GM21825 (cell line): Measurements from ENCODE around the gene PCBD1.

Experiments used
- ATAC-seq: cut with Tn5 transposase; IDR thresholded peaks from one replicate; pipeline ENCODE4 v1.9.1; 2021; ENCODE audit warnings: mild to moderate bottlenecking, moderate library complexity; ENCODE audit not compliant: unreplicated experiment

The PCBD1 gene

DNA sequence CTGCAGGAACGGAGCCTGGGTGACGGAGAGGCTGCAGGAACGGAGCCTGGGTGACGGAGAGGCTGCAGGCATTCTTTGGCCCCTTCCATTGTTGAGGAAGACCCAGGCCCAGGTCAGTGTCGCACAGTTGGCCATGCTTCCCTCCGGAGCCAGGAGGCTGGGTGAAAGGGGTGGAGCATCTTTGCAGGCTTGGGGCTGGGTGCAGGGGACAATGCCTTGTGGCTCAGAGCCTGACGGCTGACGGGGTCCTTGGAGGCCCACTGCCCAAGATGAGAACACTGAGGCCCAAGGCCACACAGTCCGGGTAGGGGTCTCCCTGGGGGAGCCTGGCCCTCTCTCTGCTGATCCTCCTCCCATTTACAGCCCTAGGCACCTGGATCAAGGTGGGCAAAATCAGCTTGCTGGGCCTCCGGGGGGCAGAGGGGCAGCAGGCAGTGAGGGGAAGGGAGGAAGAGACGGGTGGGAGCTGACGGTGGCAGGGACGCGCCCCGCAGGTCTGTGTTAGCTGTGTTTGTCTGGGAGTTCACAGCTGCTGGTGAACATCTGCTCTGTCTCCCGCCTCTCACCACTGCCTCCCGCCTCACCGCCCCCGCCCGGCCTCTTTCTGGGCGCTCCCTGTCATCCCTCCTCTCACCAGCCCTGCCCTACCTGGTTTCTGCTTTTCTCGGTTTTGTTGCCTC lies 30.6 kb upstream of the PCBD1 start:
- no peak for ATAC-seq

DNA sequence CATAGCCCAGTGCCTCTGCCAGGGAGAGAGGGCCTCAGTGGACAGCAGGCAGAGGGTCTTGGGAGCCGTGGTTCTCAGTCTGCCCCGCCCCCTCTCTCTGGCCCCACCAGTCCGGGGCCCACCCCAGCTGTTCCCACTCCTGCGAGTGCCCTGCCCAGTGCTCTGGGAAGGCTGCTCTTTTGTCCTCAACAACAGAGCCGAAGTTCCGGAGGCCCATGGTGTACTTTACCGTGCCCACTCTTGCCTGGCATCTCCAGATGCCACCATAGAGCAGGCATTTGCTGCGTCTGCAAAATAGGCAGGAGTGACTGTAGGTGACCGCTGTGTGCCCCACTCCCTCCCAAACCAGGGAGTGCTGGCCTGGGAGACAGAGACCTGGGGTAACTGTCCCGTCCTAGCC lies 29.3 kb upstream of the PCBD1 start:
- no peak for ATAC-seq

DNA sequence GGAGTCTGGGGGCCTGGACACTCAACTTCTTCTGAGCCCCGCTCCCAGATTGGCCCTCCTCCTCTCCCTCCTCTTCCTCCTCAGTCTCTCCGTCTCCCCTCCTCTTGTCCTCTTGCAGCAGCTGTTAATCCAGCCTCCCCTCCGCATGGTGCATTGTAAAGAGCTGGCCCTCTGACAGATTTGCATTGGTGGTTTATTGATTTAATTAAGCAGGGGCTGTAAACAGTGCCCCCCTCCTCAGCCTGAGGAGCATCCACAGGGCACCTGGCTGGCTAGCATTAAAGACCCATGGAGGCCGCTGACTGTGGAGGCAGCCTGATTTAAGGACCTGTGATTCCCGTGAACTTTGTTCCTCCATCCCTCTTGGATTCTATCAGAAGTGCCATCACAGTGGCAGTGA lies 28.9 kb upstream of the PCBD1 start:
- ATAC-seq: no peak

DNA sequence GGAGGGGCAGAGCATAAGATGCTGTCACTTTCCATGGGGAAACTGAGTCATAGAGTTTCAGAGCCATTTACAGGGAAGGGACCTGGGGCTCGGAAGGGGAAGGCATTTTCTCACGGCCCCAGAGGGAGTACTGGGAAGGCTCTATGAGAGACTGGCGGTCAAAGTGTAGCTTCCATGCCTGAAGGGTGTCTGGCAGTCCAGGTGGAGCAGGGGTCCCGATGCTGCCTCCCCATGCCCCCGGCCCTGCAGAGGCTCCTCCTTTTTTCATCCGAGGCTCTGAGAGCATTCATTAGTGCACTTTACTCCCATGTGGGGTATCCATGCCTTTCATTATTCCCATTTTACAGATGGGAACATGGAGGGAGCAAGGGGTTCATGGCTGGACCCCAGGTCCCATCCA lies 27.9 kb upstream of the PCBD1 start:
- no peak for ATAC-seq

DNA sequence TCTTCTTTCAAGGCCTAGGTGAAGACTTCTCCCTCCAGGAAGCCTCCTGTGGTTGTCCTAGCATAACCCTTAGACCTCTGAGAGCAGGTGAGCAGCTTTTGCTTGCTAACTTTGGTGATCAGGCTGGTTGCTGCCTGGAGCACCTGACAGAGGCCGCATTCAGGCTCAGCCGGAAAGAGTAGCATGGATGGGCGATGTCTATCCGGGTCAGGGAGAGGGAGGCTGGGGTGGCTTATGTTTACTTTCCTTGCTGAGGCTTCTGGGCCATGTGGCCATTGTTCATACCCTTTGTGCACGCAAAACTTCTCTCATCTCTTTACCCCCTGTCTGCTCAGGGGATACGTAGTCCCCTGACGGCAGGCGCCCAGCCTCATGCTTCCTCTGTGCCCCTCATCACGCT lies 27.4 kb upstream of the PCBD1 start:
- ATAC-seq: no peak

DNA sequence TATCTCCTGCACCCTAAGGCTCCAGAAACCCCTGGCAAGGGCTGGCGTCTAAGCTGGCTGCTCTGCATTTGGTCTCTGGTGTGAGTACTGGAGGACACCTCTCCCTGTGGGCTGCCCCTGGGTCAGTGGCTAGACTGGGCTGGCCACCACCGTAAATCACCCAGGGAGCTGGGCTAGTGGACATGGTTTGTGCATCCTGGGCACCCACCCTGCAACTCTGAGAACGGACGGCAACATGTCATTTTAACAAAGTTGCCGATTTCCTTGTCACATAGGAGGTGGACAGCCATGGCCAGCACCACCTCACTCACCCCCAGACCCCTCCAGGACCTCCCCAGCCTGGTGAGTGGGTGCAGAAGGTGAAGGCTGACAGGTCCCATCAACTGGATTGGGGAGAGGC lies 26.8 kb upstream of the PCBD1 start:
- no peak for ATAC-seq

DNA sequence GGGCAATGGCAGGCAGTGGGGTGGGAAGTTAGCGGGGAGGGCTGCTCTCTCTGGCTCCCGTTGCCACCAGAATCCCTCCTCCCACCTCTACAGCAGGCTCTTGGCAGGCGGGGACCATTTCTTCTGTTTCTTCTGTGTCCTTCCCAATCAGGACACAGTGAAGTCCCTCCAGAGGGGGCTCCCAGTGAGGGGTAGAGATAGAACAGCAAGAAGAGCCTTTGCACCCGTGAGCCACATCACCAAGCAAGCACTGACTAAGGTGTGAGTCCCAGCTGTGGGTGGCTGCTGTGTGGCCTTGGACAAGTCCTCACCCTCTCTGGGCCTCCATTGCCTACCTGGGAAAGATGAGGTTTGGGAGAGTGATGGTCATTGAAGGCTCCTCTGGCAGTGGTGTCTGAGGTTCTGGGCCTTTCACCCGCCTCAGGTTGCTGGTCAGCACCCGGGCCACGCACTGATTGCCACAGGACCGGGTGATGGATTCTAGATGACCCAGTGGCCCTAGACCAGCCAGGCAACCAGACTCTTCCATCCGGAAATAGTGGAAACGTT lies 26.0 kb upstream of the PCBD1 start:
- ATAC-seq: no peak

DNA sequence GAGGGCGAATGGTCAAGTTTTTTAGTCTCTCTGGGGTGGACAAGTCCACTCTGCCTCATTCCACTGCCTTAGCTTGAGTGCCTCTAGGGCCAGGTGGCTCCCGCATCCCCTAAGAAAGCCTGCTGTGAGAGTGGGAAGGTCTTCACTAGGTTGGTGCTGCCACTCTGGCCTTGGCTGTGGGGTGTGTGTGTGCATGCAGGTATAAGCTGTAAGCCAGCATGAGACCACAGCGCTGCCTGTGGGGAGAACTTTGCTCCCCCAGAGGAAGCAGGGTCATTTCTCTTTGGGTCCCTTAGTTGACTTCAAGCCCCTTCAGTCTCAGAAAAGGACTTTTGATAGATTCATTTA lies 25.5 kb upstream of the PCBD1 start:
- no peak for ATAC-seq

DNA sequence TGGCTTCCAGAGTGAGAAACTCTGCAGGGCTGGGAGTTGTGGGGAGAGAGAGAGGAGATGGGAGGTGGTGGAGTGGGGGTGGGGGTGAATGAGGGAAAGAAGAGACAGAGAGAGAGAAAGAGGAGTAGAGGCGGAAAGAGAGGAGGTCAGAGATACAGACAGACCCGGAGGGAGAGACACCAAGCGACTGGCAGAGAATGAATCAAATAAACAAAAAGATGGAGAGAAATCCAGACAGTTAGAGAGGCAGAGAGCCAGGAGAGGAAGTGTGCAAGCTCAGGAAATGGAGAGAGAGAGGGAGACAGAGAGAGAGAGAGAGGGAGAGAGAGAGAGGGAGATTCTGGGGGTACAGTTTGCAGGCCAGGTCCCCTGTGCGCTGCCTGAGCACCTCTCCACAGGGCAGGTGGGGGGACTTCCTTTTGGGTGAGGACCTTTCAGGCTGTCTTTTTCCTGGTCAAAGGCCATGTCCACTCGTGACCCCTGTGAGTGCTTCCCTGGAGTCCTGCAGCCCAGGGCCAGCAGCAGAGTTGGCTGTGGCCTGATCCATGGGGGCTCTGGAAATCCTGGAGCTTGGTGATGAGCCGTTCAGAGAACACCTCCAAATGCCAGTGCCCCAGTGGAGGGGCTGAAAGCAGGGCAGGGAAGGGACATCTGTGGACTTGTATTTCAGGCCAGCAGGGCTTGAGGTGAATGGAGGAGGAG lies 25.0 kb upstream of the PCBD1 start:
- no peak for ATAC-seq

DNA sequence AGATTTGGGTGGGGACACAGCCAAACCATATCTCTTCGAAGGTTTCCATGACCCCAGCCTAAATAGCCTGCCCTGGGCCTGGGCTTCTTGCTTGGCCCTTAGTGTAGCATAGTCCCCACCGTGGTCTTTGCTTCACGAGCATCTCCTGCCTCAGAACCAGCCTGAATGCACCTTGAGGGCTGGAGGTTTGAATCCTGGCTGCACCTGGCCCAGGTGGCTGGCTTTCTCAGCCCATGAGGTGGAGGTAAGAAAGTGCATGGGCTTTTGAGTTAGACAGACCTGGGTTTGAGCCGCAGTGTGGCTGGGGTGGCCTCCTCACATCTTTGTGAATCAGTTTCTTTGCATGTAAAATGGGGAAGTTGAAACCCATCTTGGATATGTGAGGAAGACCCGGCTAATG lies 24.2 kb upstream of the PCBD1 start:
- no peak for ATAC-seq

DNA sequence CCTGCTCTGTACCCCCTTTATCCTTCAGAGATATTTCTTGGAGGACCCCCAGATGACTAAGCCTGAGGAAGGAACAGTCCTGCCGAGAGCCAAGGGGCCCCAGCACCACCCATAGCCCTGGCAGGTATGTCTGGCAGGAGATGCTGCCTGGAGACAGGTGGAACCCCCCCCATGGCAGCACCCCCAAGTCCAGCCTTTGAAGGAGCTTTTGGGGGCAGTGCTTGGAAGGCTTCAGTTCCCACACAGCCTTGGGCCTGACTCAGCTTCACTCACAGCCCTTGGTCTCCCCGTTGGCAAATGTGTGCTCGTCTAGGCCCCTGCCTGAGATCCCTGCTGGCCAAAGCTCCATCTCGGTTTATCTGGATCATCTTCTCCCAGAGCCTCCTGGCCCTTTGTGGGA lies 23.0 kb upstream of the PCBD1 start:
- ATAC-seq: no peak

DNA sequence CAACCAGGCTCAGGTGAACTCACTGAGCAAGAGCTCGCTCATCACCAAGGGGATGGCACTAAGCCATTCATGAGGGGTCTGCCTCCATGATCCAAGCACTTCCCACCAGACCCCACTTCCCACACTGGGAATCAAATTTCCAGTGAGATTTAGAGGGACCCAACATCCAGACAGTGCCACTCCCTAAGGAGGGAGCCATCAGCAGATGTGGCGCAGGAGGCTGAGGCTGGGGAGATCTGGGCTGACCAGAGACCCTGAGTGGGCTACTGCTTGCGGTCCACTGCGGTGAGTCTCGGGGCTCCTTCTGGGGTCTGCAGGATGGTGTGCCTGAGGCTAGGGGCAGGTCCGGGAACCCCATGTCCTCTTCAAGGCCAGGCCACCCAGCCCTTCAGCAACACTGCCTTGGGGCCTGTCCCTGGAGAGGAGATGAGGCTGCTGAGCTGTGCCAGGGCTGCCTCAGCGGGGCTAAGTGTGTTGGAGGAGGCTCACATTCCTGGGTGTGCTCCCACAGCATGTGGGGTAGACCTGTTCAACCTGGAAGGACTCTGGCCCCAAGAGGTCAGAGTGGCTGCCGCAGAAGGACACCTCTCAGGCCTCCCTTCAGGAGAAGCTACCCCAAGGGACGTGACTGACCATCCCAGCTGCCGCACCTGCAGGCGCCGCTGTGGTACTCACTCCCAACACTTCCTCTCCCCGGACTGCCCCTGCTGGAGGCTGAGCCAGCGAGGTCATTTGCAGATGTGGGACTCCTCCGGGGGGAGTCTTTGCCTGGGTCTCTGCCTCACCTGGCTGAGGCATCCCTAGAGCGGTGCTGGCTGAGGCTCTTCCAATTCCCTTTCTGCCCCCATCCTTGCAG lies 22.3 kb upstream of the PCBD1 start:
- no peak for ATAC-seq

DNA sequence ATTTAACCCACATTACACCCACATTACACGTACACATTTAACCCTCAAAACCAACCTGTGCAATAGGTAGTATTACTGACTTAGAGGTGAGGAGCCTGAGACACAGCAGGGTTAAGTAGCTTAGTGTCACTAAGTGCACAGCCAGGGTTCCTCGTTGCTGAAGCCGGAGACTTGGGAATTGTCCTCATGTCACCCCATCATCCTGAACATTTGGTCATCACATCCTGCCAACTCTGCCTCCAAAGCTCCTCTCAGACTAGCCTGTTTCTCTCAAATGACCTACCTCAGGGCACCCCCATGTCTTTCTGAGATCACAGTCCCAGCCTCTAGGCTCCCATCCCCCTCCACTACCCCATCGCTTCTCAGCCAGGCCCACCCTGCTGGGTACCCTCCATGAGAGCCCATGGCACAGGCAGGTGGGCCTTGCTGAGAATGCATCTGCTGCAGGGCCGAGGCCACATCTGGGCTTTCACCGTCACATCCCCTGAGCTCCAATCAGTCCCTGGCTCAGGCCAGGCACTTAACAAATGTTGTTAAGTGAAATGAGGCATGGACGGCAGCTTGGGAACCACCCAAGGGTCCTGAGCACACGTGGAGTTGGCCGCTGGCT lies 21.1 kb upstream of the PCBD1 start:
- ATAC-seq: no peak

DNA sequence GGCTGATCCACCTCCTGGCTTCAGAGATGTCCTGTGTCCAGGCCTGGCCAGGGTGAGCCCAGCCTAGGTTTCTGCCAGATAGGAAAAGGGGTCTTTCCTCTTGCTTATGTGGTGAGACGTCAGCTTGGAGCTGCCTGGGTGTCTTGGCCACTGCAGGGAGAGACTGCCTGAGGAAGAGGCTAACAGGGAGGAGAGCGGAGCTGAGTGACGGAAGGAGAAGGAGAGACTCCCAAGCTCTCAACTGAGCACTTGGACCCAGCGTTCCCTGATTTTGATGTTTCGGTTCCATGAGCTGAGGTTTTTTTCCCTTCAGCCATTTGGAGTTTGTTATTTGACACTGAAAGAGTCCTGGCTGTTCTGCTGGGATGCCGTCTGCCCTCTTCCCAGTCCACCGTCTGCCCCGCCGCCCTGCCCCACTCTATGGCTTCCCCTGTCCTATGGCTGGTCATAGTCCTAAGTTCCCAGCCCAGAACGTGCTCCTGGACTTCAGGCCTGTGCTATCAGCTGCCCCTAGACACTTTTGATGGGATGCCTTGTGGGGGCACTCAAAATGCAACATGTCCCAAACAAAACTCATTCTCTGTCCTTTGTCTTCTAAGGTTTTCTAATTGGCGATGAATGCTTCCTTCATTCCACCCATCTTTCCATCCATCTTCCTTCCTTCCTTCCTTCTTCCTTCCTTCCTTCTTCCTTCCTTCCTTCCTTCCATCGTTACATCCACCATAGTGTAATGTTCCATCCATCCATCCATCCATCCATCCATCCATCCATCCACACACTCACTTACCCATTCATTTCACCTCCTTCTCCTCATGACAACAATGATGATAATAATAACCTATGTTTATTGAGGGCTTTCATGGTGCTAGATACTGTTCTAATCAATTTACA lies 20.3 kb upstream of the PCBD1 start:
- no peak for ATAC-seq

DNA sequence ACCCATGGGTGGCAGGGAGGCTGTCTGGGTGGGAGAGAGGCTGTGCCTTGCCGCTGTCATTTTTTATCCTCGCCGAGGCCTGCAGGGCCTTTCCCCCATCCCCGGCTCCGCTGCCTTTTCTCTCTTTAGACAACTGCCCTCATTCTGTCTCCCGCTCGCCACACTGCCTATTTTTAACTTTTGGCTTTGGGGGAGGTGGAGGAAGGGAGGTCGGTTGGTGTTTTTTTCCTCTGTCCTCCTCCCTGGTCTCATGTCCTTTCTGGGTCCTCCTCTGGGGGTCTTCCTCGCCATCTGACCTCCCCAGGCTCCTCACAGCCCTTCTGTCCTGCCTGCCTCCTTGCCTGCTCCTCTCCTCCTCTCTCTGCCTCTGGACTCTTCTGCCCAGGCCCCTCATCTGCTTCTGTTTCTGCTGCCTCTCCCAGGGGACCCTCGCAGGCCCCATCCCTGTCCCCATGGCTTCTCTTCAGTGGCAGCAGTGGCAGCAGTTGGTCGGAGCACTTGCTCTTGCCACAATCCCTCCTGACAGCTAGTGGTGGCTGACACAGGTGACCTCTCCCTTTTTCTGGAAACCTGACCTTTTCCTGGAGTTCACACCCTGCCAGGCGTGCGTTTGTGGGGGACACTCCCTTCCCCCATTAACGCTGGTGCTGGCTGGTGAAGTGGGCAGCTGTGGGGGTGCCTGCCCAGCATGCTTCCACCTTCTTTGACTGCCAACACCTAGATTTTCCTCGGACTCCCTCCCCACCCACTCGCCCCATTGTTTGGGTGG lies 19.5 kb upstream of the PCBD1 start:
- ATAC-seq: no peak

DNA sequence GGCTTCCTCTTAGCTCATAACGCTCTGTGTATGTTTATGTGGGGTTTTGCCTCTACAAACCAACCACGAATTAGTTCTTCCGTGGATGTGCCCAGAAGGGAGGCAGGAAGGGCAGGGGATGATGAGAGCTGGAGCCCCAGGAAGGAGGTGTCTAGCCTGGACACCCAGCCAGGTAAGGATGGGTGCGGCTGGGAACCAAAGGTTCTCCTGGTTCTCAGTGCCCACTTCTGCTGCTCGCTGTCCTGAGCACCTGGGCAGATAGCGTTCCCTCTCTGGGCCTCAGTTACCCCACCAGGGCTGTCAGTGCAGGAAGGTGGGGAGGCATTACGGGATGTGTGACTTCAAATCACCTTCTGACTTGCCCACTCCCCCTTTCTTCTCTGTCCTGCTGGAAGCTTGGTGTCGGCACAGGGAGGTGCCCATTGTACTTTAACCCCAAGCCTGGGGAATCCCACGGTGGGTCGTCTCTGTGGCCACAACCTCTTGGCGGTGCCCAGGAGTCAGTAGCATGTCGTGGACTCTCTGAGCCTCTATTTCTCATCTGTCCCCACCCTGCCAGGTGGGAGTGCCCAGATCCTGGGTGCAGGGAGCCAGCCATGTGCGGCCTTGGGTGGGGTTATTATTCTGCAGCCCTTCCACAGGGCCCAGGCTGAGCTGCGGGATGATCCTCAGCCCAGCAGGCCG lies 18.7 kb upstream of the PCBD1 start:
- no peak for ATAC-seq

DNA sequence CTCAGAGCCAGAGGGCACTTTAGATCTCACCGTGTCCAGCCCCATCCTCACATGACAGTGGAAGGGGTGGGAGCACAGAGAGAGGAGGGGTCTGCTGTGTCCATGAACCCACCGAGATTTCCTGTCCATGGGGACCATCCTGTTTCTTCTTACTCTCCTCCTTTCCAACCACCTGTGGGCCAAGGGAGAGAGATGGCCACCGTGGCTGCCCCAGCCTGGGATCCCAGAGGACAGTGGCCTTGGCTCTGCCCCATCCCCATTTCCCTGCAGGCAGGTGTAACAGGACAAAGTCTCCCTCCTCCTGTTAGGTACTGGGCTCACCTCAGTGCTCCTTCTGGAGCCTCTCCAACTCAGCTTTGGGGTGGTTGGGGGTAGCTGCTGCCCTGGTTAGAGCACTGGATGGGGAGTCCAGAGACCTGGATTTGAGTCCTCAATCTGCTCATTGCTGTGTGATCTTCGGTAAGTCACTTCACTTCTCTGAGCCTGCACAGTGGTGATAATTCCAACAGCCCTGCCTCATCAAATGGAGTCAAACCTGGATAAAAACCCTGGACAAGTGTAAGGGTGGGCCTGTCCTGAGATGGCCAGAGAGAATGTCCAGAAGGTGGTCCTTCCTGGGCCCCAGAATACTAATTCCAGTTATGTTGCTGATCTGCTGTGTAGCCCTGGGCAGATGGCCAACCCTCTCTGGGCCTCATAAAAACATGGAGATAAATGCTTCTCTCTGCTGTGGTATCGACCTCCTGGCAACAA lies 17.8 kb upstream of the PCBD1 start:
- ATAC-seq: no peak
